GM18526 (cell line): ENCODE data around the gene LST1.

Experiments used
- POLR2A ChIP-seq: IDR thresholded peaks from 3 replicates; pipeline ENCODE4 v1.6.1; 2011; ENCODE audit not compliant: insufficient read length; ENCODE audit errors: extremely low read depth

The LST1 gene

DNA sequence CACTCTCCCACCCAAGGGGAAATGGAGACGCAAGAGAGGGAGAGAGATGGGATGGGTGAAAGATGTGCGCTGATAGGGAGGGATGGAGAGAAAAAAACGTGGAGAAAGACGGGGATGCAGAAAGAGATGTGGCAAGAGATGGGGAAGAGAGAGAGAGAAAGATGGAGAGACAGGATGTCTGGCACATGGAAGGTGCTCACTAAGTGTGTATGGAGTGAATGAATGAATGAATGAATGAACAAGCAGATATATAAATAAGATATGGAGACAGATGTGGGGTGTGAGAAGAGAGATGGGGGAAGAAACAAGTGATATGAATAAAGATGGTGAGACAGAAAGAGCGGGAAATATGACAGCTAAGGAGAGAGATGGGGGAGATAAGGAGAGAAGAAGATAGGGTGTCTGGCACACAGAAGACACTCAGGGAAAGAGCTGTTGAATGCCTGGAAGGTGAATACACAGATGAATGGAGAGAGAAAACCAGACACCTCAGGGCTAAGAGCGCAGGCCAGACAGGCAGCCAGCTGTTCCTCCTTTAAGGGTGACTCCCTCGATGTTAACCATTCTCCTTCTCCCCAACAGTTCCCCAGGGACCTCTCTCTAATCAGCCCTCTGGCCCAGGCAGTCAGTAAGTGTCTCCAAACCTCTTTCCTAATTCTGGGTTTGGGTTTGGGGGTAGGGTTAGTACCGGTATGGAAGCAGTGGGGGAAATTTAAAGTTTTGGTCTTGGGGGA is 10.0 kb upstream of the LST1 start:
- peak; percentile 24 for TF ChIP-seq POLR2A

DNA sequence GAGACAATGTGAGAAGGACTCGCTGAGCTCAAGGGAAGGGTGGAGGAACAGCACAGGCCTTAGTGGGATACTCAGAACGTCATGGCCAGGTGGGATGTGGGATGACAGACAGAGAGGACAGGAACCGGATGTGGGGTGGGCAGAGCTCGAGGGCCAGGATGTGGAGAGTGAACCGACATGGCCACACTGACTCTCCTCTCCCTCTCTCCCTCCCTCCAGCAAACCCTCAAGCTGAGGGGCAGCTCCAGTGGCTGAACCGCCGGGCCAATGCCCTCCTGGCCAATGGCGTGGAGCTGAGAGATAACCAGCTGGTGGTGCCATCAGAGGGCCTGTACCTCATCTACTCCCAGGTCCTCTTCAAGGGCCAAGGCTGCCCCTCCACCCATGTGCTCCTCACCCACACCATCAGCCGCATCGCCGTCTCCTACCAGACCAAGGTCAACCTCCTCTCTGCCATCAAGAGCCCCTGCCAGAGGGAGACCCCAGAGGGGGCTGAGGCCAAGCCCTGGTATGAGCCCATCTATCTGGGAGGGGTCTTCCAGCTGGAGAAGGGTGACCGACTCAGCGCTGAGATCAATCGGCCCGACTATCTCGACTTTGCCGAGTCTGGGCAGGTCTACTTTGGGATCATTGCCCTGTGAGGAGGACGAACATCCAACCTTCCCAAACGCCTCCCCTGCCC is 9.0 kb upstream of the LST1 start:
- no peak for TF ChIP-seq POLR2A

DNA sequence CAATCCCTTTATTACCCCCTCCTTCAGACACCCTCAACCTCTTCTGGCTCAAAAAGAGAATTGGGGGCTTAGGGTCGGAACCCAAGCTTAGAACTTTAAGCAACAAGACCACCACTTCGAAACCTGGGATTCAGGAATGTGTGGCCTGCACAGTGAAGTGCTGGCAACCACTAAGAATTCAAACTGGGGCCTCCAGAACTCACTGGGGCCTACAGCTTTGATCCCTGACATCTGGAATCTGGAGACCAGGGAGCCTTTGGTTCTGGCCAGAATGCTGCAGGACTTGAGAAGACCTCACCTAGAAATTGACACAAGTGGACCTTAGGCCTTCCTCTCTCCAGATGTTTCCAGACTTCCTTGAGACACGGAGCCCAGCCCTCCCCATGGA is 8.5 kb upstream of the LST1 start:
- TF ChIP-seq POLR2A: no peak

DNA sequence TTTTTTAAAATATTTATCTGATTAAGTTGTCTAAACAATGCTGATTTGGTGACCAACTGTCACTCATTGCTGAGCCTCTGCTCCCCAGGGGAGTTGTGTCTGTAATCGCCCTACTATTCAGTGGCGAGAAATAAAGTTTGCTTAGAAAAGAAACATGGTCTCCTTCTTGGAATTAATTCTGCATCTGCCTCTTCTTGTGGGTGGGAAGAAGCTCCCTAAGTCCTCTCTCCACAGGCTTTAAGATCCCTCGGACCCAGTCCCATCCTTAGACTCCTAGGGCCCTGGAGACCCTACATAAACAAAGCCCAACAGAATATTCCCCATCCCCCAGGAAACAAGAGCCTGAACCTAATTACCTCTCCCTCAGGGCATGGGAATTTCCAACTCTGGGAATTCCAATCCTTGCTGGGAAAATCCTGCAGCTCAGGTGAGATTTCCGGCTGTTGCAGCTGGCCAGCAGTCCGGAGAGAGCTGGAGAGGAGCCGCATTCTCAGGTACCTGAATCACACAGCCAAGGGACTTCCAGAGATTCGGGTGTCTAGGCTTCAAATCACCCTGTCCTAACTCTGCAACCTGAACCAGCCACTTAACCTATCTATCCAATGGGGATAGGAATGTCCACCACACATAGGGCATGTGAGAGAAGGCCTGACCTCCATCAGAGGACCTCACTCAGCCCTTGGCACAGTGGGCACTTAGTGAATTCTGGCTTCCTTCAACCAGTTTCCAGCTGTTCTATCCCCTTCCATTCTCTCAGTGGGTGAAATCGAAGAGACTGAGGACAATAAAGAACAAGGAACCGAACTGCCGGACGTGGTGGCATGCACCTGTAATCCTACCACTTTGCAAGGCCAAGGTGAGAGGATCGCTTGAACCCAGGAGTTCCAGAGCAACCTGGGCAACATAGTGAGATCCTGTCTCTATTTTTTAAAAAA is 7.6 kb upstream of the LST1 start:
- TF ChIP-seq POLR2A: peak; percentile 32

DNA sequence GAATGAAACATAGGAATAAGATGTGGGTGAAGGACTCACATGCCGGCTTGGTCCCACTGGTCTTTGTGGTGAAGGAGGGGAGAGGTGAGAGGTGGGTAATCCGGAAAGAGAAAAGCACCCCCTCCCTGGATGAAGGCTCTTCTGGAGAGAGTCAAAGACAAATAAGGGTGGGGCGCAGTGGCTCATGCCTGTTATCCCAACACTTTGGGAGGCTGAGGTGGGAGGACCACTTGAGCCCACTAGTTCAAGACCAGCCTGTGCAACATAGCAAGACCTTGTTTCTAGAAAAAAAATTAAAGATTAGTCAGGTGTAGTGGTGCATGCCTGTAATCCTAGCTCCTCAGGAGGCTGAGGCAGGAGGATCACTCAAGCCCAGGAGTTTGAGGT is 7.0 kb upstream of the LST1 start:
- TF ChIP-seq POLR2A: no peak

DNA sequence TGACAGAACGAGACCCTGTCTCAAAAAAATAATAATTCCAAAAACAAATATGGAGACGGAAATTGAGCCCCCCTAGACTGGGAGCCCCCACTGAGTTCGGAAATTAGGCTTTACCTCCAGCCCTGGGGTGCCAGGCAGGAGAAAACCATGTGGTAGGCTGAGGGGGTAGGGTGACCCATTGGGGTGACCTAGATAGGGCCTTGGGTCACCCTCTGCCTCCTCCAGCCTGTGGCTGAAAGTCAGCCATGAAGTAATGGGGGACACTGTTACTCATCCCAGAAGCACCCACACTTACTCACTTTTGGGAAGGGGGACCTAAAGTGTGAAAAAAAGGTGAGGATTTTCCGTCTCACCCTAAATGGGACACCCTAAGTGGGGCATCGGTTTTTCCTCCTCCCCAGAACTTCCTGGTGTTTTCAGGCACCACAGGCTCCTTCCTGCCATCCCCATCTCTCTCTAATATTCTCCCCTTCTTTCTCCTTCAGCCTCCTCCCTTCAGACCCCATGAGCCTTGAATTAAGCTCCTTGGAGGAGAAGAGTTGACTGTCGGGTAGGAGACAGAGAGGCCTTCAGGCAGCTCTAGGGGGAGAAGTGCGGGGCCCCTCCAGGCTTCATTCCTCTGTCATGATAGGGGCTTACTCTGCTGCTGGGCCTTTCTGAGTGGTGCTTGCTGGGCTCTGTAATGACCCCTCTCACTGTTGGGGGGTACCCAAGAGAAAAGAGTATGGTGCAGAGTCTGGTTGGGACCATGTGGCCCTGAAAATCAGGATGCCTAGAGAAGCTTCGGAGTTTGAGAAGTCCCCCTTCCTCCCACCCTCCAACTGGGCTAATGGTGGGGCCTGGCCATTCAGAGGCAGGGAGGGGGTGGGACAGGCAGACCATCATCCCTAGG is 6.3 kb upstream of the LST1 start:
- TF ChIP-seq POLR2A: no peak

DNA sequence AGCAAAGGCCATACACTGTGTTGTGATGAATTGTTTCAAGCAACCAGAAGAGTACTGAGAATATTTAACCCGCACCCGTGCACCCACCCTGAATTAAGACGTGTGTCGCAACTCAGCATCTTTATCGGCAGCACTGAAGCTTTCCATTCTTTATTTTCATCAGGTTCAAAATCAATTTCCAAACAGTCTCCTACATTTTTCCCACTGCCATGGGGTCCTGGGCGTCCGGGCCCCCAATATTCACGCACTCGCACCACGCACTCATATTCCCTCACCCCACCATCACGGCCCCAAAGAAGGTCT is 5.7 kb upstream of the LST1 start:
- TF ChIP-seq POLR2A: no peak

- peak; percentile 42 for TF ChIP-seq POLR2A
Observed at GRCh38 chr6:31580807-31581433, 5.2 kb upstream of the LST1 start.

DNA sequence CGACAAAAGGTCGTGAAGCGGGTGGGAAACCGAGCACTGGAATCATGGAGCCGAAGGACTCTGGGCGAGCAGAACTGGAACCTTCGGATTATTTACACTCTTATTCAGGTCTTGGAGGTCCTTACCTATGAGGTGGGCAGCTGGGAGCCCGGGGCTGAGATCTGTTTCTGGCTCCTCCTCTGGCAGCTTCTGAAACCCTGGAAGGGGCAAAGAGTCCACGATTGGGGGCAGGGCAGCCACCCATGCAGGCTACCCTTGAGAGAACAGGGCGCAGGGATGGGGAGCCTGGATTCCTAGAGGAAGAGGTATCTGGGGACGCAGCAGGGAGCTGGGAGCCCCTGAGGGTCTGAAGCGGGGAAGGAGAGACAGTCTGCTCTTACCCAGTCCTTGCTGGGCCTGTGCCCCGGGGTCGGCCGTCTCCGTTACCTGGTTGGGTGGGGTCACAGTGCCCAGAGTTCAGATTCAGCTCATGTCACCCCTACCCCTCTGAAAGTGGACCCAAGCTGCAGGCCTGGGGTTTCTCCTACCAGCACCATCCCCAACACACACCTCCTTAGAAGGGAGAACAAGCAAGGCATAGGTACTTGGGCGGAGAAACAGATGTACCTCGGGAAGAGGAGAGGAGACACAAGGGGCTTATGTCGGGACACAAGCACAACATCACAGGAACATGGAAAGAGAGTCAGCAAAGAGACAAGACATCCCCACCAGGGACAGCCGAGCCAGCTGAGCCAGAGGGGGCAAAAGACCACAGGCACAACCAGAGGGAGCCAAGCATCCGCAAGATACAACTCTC is 4.4 kb upstream of the LST1 start:
- TF ChIP-seq POLR2A: no peak

DNA sequence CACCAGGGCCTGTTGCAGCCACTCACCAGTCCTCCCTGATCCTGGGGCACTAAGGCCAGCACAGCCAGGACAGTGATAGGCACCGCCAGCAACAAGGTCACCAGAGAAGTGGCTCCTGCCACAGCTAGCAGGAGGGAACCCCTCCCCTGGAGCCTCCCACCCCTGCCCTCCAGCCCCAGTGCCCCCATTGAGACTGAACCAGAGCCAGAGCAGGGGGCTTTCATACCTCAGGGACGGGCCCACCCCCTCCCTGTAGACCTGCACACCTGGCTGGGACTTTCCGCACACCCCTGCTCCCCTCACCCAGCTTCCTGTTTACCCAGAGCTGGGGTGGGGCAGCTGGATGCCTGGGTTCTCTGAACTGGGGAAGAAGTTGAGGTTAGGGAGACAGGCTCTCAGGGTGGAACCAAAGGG is 3.8 kb upstream of the LST1 start, which contains the start of gene LTB:
LTB (minus strand) TSS at position 195 of the 414 bp plus-strand sequence; CDS start at position 188, 7 bp downstream.
- peak; percentile 23 for TF ChIP-seq POLR2A

DNA sequence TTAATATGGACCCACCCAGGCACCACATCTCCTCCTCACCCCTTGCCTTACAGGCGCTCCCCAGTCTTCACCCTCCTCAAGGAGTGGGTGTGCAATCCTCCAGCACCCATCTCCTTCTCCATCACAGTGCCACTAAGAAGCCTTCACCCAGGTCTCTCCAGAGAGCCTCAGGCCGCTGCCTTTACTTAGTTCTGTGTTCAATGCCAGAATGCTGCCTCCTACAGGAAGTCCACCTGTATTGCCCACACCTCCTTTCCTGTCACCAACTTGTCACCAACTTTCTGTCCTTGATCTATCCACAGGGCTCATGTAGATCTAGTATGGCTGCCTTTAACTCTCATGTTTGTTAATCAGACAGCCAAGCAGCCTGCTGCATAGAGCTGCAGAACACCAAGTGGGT is 586 bp upstream of the LST1 start:
- TF ChIP-seq POLR2A: no peak

DNA sequence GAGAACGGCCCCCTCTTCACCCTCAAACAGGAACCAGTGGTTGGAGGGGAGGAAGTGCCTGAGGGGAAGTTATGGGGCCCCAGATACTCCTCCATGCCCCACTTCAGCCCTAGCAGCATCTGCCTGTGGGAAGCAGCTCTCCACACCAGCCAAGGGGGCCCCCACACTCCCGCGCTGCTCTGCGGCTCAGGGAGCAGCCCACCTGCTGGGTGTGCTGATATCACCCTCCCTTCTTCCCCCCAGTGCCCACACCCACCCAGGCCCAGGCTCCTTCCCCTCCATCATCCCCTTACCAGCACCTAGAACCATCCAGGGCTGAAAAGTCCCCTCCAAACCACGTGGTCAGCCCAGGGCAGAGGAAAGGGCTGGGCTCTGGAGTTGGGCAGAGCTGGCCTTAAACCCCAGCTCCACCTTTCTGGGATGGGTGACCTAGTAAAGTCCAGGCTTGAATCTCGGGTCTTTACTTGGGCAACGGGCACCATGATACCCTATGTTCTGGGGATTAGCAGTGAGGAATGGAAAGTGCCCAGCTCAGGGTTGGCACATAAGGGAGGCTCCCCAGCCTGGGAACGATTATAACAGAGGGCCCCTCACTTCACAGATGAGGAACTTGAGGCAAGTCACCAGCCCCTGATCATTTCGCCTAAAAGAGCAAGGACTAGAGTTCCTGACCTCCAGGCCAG is 663 bp downstream of the LST1 start:
- TF ChIP-seq POLR2A: peak; percentile 27

GRCh38 chr6:31587791-31588777 is 2.0 kb downstream of the LST1 start:
- no peak for TF ChIP-seq POLR2A
